Measurements from ENCODE around the gene NUP54. TPM values are rescaled to one million over a fixed set of nuclear protein-coding genes. Genes with fewer than 3 reads are reported as not detected.

Gene NUP54
- total RNA-seq, 6 donors from 2014 or later = 13.7 to 42.0 (median 29.4) TPM

DNA sequence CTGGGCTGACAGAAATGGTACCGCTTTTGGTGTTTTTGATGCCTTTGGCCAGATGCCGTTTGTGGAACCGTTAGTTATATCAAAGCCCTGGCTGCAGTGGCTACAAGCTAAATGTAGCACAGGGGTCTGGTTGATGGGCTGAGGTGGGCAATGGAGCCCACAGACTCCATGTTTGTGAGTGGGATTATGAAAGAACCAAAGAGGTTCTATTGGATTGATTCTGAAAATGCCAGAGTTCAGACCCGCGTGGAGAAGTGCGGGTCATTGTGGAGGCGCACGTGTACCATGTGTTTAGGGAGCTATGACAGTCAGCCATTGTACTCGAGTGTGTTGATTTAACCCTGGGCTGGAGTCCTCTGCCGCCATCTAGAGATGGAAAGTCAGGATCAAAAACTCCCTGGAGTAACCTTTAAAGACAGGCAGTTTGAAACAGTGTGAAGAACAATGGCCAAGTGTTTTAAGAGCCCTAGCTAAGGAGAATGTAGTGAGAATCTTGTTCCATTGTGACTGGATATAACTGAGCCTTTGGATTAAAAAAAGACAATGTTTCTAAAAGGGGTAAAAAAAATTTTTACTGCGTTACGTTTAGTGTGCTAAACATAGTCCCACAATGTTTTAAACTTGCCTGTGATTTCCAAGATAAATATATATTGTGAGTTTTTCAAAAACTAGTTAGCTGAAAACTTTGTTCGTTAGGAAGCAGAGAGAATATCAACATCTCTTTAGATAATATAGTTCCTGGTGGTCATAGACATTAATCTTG, 61.0 kb downstream of the NUP54 start:
- ATAC-seq (ENCODE audit: low FRiP score in 2 of 2) = peak in 1 of 2 donors; percentile 45
- H3K27ac ChIP-seq = no peak overlapping the region
- no peaks in the 10 kb centered on the region for H3K36me3 ChIP-seq
- H3K4me1 ChIP-seq = peaks cover 0 to 5% (median 0%) of the 10 kb centered on the region in 4 donors
- no peak overlapping the region for H3K4me3 ChIP-seq
- no peaks in the 10 kb centered on the region for H3K9me3 ChIP-seq
- no peak for TF ChIP-seq POLR2AphosphoS5 (IDR thresholded peaks at IDR 0.05)
- peak in 2 of 6 experiments; percentile 23 to 39 for TF ChIP-seq CTCF (IDR thresholded peaks at IDR 0.05)
- no peaks in the 10 kb centered on the region for H3K27me3 ChIP-seq
- 40 to 47% methylated on average over 13 of the region's 13 CpGs for WGBS, 2 donors
- DNase-seq = peak in 1 of 2 donors; percentile 36

- Histone ChIP-seq H3K36me3 (no peaks in the 10 kb centered on the region), H3K9me3 (no peaks in the 10 kb centered on the region), H3K4me3 (no peak overlapping the region), H3K4me1 (no peaks in the 10 kb centered on the region), H3K27ac (no peak overlapping the region), H3K27me3 (no peaks in the 10 kb centered on the region)
- TF ChIP-seq CTCF (IDR thresholded peaks at IDR 0.05) = no peak
- TF ChIP-seq POLR2A (IDR thresholded peaks at IDR 0.05) = no peak
- TF ChIP-seq EP300 (IDR thresholded peaks at IDR 0.05) = no peak
- TF ChIP-seq POLR2AphosphoS5 (IDR thresholded peaks at IDR 0.05) = no peak
- ATAC-seq (ENCODE audit: low FRiP score in 2 of 2) (no peak), DNase-seq (no peak)
- WGBS, 2 donors = 67 to 100% methylated on average over 1 of the region's 1 CpG
Observed at GRCh38 chr4:76084542-76084941, 63.7 kb downstream of the NUP54 start.

- Histone ChIP-seq H3K4me1 (no peaks in the 10 kb centered on the region), H3K27ac (no peak overlapping the region), H3K36me3 (no peaks in the 10 kb centered on the region), H3K4me3 (no peak overlapping the region), H3K9me3 (no peaks in the 10 kb centered on the region), H3K27me3 (no peaks in the 10 kb centered on the region)
- no peak for TF ChIP-seq CTCF (IDR thresholded peaks at IDR 0.05)
- TF ChIP-seq POLR2A (IDR thresholded peaks at IDR 0.05) = no peak
- no peak for DNase-seq
- 75 to 87% methylated on average over 3 of the region's 3 CpGs for WGBS, 2 donors
- ATAC-seq (ENCODE audit: low FRiP score in 2 of 2) = no peak
Observed at GRCh38 chr4:76083386-76083988, 64.7 kb downstream of the NUP54 start.

GRCh38 chr4:76078033-76078613, 70.1 kb downstream of the NUP54 start:
- no peak for DNase-seq
- no peak overlapping the region for H3K4me3 ChIP-seq
- WGBS, 2 donors = 57 to 62% methylated on average over 4 of the region's 4 CpGs
- H3K9me3 ChIP-seq = no peaks in the 10 kb centered on the region
- H3K36me3 ChIP-seq = no peaks in the 10 kb centered on the region
- H3K27me3 ChIP-seq = no peaks in the 10 kb centered on the region
- TF ChIP-seq POLR2AphosphoS5 (IDR thresholded peaks at IDR 0.05) (no peak), EP300 (IDR thresholded peaks at IDR 0.05) (no peak), CTCF (IDR thresholded peaks at IDR 0.05) (no peak), POLR2A (IDR thresholded peaks at IDR 0.05) (no peak)
- no peaks in the 10 kb centered on the region for H3K4me1 ChIP-seq
- no peak overlapping the region for H3K27ac ChIP-seq
- no peak for ATAC-seq (ENCODE audit: low FRiP score in 2 of 2)
